ENCODE results near the gene PLEKHM1. TPM values are rescaled to one million over a fixed set of nuclear protein-coding genes. Genes with fewer than 3 reads are reported as not detected.
"Not testable (repeated sequence)": the region's sequence is repeated elsewhere in the genome, so short reads cannot be mapped to it uniquely, and the experiment has no call there.

PLEKHM1 gene
- 69.6 TPM for total RNA-seq
- long read RNA-seq, full-length matches to known transcripts, result 7 of 22 reads
- long read RNA-seq, partial matches to known transcripts, result 5 of 22 reads
- long read RNA-seq, other reads (novel, unspliced or antisense), result 10 of 22 reads

DNA sequence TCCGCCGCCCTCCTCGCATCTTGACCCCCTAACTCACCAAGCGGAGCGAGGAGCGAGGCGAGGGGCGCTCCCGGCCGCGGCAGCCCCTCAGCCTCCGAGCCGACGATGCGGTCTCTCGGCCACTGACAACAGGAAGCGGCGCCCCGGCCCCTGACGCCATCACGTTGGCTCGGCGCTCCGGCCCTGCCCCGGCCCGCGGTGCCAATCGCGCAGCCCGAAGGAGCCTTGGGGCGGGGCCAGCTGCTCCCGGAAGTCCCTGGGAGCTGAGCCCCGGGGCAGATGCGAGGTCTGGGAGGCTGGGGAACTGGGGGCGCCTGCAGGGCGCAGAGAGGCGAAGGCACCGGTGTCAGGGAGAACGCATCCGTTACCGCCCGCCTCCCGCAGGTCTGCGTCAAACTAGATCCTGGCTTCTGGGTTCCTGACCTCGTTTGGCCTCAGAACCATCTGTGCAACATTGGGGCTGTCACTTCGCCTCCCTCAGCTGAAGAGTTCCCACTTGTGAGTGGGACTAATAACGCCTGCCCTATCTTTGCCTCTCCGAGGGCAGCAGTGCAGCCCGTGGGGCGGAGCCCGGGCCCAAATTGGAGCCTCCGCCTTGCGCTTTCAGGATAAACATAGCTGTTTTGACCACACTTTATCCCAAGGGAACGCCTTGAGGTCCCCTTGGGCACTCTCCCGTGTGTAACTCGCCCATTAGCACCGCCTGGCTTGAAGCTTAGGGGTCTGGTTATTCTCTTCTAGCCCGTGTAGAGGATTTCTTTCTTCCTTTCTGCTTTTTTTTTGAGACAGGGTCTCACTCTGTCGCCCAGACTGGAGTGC lies at the start of gene PLEKHM1:
TSS of gene PLEKHM1 (minus strand) at position 107 of the 819 bp plus-strand sequence. CDS start 8,237 bp downstream, outside the sequence.
- DNase-seq (peak; percentile 94), ATAC-seq (peak; percentile 97 to 98)
- Histone ChIP-seq H3K27ac (peak within 1 kb of the TSS; percentile 88), H3K4me1 (peaks cover 20% of the 10 kb centered on the region), H3K4me3 (peak within 1 kb of the TSS; percentile 61)
- H3K27me3 ChIP-seq (ENCODE audit: low read depth); intact Hi-C loops (cut with DNase I); H3K36me3 ChIP-seq; H3K9me3 ChIP-seq: not testable (repeated sequence)

- DNase-seq; H3K4me3 ChIP-seq; H3K27me3 ChIP-seq (ENCODE audit: low read depth); H3K27ac ChIP-seq; intact Hi-C loops (cut with DNase I); ATAC-seq; H3K4me1 ChIP-seq; H3K9me3 ChIP-seq; H3K36me3 ChIP-seq: not testable (repeated sequence)
These were observed 47.6 kb upstream of the PLEKHM1 start for GRCh38 chr17:45538168-45538567.

DNA sequence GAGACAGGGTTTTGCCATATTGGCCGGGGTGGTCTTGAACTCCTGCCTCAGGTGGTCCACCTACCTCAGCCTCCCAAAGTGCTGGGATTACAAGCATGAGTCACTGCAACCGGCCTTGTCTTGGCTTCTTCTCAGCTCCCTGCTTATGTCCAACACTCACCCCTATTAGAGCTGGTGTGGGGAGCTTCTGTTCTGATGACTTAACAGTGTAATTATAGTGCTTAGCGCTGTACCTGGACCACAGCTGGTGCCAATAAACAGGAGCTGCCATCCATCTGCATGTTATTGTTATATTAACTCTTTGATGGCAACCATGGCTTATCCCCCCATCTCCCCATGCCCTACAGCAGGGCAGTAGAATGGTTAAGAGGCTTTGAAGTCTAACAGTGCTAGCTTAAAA lies 15.6 kb upstream of the PLEKHM1 start:
- H3K4me3 ChIP-seq; intact Hi-C loops (cut with DNase I); H3K4me1 ChIP-seq; H3K9me3 ChIP-seq; ATAC-seq; H3K27me3 ChIP-seq (ENCODE audit: low read depth); DNase-seq; H3K27ac ChIP-seq: not testable (repeated sequence)
- H3K36me3 ChIP-seq, result peaks cover 13% of the 10 kb centered on the region

DNA sequence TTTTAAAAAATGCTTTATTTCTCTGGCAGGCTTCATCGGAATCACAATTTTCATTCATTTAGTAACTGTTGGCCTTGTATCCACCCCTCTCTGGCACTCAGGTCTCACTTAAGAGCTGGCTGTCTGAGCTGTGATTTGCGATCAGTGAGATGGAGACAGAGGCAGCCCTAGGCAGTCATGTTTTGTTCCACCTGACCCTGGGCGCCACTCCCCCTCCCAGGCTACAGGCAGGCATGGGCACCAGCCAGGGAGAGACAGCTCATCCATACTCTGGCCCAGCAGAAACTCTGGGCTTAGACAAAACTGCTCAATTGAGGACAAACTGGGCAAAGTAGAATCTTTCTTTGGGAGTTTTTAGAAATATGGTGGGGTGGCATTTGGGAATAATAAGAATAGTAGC lies 14.7 kb upstream of the PLEKHM1 start:
- intact Hi-C loops (cut with DNase I); H3K4me1 ChIP-seq; H3K9me3 ChIP-seq; H3K27me3 ChIP-seq (ENCODE audit: low read depth); DNase-seq; H3K4me3 ChIP-seq; H3K27ac ChIP-seq; ATAC-seq: not testable (repeated sequence)
- peaks cover 13% of the 10 kb centered on the region for H3K36me3 ChIP-seq

DNA sequence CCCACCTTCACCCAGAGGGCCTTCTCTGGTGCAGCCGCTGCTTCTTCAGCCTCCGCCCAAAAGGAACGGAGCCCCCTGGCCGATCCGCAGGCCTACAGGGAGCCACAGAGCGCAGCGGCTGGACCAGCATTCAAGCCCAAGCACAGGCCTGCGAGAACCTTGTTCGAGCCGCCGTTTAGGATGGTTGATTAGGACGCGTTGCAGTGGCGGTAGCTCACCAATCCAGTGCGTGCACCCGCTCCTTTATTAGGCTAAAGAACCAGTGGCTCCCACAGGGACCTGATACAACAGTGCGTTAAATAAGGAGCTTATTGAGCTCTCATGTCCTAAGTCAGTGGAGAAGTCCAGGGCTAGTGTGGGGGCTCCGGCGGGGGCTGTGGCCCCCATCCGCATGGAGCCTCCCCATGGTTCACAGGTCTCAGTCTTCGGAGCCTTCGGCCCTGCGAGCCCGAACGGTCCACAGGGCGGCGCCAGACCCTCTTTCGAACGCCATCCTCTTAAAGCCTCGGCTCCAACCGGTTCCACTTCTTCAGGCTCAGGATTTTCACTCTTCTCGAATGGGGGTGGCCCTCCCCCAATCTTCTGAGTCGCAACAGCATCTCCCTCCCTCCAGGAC lies 10.7 kb upstream of the PLEKHM1 start:
- H3K9me3 ChIP-seq; H3K27me3 ChIP-seq (ENCODE audit: low read depth); H3K27ac ChIP-seq; H3K4me1 ChIP-seq; intact Hi-C loops (cut with DNase I); H3K36me3 ChIP-seq; DNase-seq; H3K4me3 ChIP-seq: not testable (repeated sequence)
- peak; percentile 73 to 84 for ATAC-seq
- TF ChIP-seq CTCF (IDR thresholded peaks at IDR 0.05), result peak; percentile 34

- H3K4me3 ChIP-seq; H3K27me3 ChIP-seq (ENCODE audit: low read depth); DNase-seq; H3K36me3 ChIP-seq; H3K4me1 ChIP-seq; intact Hi-C loops (cut with DNase I); H3K9me3 ChIP-seq; H3K27ac ChIP-seq: not testable (repeated sequence)
- peak; percentile 68 to 85 for ATAC-seq
These were observed 10.0 kb upstream of the PLEKHM1 start for GRCh38 chr17:45500478-45500877.

- H3K4me3 ChIP-seq; H3K27me3 ChIP-seq (ENCODE audit: low read depth); ATAC-seq; H3K27ac ChIP-seq; H3K9me3 ChIP-seq; intact Hi-C loops (cut with DNase I); H3K36me3 ChIP-seq; DNase-seq; H3K4me1 ChIP-seq: not testable (repeated sequence)
These were observed 8.7 kb upstream of the PLEKHM1 start for GRCh38 chr17:45499208-45499607.

- H3K27me3 ChIP-seq (ENCODE audit: low read depth); H3K36me3 ChIP-seq; intact Hi-C loops (cut with DNase I); H3K9me3 ChIP-seq; H3K4me1 ChIP-seq; H3K4me3 ChIP-seq; ATAC-seq; H3K27ac ChIP-seq; DNase-seq: not testable (repeated sequence)
These were observed 7.9 kb upstream of the PLEKHM1 start for GRCh38 chr17:45498377-45498776.

DNA sequence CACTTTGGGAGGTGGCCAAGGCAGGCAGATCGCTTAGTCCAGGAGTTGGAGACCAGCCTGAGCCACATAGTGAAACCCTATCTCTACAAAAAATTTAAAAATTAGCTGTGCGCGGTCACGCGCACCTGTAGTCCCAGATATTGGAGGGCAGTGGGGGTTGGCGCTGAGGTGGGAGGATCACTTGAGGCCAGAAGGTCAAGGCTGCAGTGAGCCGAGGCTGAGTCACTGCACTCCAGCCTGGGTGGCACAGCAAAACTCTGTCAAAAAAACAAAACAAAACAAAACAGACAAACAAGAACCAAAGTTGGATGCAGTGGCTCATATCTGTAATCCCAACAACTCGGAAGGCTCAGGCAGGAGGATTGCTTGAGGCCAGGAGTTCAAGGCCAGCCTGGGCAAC lies 6.9 kb upstream of the PLEKHM1 start:
- intact Hi-C loops (cut with DNase I); DNase-seq; H3K4me3 ChIP-seq; H3K36me3 ChIP-seq; H3K9me3 ChIP-seq; H3K4me1 ChIP-seq; H3K27me3 ChIP-seq (ENCODE audit: low read depth); ATAC-seq; H3K27ac ChIP-seq: not testable (repeated sequence)

DNA sequence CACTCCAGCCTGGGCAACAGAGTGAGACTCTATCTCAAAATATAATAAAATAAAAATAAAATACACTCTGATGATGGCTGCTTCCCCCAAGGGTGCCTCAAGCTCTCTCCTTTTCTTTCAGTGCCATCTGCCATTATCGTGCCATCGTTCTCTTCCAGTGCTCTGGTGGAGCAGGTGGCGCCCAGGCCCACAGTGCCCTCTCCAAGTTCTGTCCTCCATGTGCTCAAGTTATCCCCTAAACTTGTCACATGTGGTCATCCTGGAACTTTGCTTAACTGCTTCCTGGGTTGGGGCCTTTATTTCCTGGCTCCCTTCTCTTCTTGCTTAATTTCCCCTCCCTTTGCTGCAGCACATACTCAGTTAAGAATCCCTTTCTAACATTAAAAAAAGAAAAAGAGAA lies 6.0 kb upstream of the PLEKHM1 start:
- H3K4me1 ChIP-seq; H3K36me3 ChIP-seq; H3K27me3 ChIP-seq (ENCODE audit: low read depth); H3K9me3 ChIP-seq; H3K4me3 ChIP-seq; H3K27ac ChIP-seq; ATAC-seq; intact Hi-C loops (cut with DNase I); DNase-seq: not testable (repeated sequence)

DNA sequence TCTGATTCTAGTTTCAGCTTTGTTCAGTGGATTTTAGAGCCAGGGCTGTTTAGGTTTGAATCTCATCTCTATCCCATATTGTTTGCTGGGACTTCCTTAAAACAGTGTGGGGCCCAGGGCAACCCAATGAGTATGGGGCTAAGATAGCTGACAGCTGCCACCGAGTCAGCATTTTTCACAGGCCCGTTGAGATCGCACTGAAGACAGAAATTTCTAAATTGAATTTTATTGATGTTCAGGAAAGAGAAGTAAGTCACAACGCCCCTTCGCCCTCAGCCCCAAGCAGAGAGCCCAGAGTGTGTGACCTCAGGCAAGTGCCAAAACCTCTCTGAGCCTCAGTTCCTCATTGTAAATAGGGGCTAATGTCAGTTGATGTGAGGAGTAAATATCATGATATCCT lies 4.0 kb upstream of the PLEKHM1 start:
- intact Hi-C loops (cut with DNase I); DNase-seq; H3K9me3 ChIP-seq; H3K4me1 ChIP-seq; H3K4me3 ChIP-seq; ATAC-seq; H3K27ac ChIP-seq; H3K27me3 ChIP-seq (ENCODE audit: low read depth); H3K36me3 ChIP-seq: not testable (repeated sequence)

DNA sequence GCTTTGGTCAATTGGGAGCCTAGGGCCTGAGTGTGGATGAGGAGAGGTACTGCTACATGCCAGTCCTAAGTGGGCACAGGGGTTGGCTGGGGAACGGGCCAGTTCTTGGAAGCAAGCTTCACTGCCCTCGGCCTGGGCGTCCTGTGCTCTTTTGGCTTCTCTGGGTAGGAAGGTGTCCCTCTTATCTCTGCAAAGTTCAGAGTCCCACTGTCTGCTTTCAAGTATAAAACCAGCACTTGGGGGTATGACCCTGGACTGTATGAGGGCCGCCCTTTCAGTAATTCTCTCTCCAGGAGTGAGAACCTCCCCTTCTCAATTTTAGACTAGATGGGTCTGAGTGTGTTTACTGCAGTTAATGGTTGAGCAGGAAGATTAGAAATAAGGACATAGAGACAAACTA lies 1.6 kb upstream of the PLEKHM1 start:
- DNase-seq; intact Hi-C loops (cut with DNase I): not testable (repeated sequence)

GRCh38 chr17:45490198-45490597 lies 323 bp downstream of the PLEKHM1 start:
- intact Hi-C loops (cut with DNase I); H3K36me3 ChIP-seq; H3K27me3 ChIP-seq (ENCODE audit: low read depth); H3K9me3 ChIP-seq: not testable (repeated sequence)
- DNase-seq (peak; percentile 47), ATAC-seq (peak; percentile 56 to 62)
- Histone ChIP-seq H3K27ac (peak overlapping the region; percentile 88), H3K4me1 (peaks cover 20% of the 10 kb centered on the region), H3K4me3 (peak overlapping the region; percentile 61)

More for the DNA sequence above, 1.6 kb upstream of the PLEKHM1 start:
- not testable (repeated sequence) for H3K27me3 ChIP-seq (ENCODE audit: low read depth); H3K27ac ChIP-seq; H3K36me3 ChIP-seq; H3K4me3 ChIP-seq; H3K9me3 ChIP-seq; ATAC-seq
- peaks cover 20% of the 10 kb centered on the region for H3K4me1 ChIP-seq

Data from lower lobe of right lung (tissue), 2 donors.